HEK293 (cell line): Measurements from ENCODE around the gene TRIM28.

Experiments
- CTCF ChIA-PET: fragments of 350-600 bp; formaldehyde crosslinking; extraction: SDS; loops from one replicate; lab custom pipeline; 2021; ENCODE audit warnings: antibody characterized with exemption; lab: Yijun Ruan, JAX
- POLR2A ChIA-PET: fragments of 300-600 bp; formaldehyde crosslinking; extraction: SDS; loops from one replicate; lab custom pipeline; 2020; ENCODE audit warnings: antibody characterized with exemption, inconsistent platforms; lab: Yijun Ruan, JAX
- H3K27ac ChIP-seq: fragments of 200-500 bp; sonication (Bioruptor generic); 2 replicates; pipeline ENCODE4 v1.5.1; 2014; ENCODE audit warnings: low read depth, low read length, control low read depth, inconsistent platforms; ENCODE audit errors: extremely low read depth
- H3K36me3 ChIP-seq, 2 experiments: fragments of 200-500 bp in 1 of 2; sonication (Bioruptor generic) in 1 of 2; 1 replicate in 1 of 2; 2 replicates in 1 of 2; pipeline ENCODE4 v1.5.1; 2014 to 2017; ENCODE audit warnings: inconsistent platforms in 2 of 2, low read length in 2 of 2; ENCODE audit not compliant: control insufficient read depth in 2 of 2, insufficient read depth in 1 of 2
- H3K4me1 ChIP-seq: fragments of 200-500 bp; sonication (Bioruptor generic); 2 replicates; pipeline ENCODE4 v1.5.1; 2014; ENCODE audit warnings: mild to moderate bottlenecking, low read length, inconsistent platforms; ENCODE audit not compliant: control insufficient read depth, insufficient read depth
- H3K4me3 ChIP-seq: 2 replicates; pipeline ENCODE4 v1.5.1; 2011; ENCODE audit warnings: low read depth, mild to moderate bottlenecking, control low read depth, low read length, moderate library complexity
- H3K9me3 ChIP-seq: fragments of 200-500 bp; sonication (Bioruptor generic); 2 replicates; pipeline ENCODE4 v1.5.1; 2014; ENCODE audit warnings: low read depth, low read length, inconsistent platforms; ENCODE audit not compliant: control insufficient read depth, insufficient read depth
- HOXD13 ChIP-seq: sonication (generic); formaldehyde crosslinking; IDR thresholded peaks from 2 replicates; pipeline ENCODE4 v1.8.0; 2022; ENCODE audit warnings: missing genetic modification reagents, borderline replicate concordance
- KLF17 ChIP-seq: fragments of 450-650 bp; formaldehyde crosslinking; IDR thresholded peaks from 2 replicates; pipeline ENCODE4 v1.5.1; 2016; ENCODE audit warnings: missing biosample characterization, missing genetic modification characterization
- MYNN ChIP-seq: fragments of 450-650 bp; formaldehyde crosslinking; IDR thresholded peaks from 2 replicates; pipeline ENCODE4 v1.5.1; 2016; ENCODE audit warnings: missing biosample characterization, missing genetic modification characterization, borderline replicate concordance
- PATZ1 ChIP-seq: fragments of 450-650 bp; formaldehyde crosslinking; IDR thresholded peaks from 2 replicates; pipeline ENCODE4 v1.5.1; 2016; ENCODE audit warnings: missing biosample characterization, missing genetic modification characterization
- PRDM1 ChIP-seq: fragments of 450-650 bp; formaldehyde crosslinking; IDR thresholded peaks from 2 replicates; pipeline ENCODE4; 2016; ENCODE audit warnings: missing biosample characterization, missing genetic modification characterization
- SP2 ChIP-seq: fragments of 450-650 bp; formaldehyde crosslinking; IDR thresholded peaks from 2 replicates; pipeline ENCODE4 v1.5.1; 2016; ENCODE audit warnings: missing biosample characterization, missing genetic modification characterization
- ZNF114 ChIP-seq: fragments of 450-650 bp; formaldehyde crosslinking; IDR thresholded peaks from 2 replicates; pipeline ENCODE4 v1.5.0; 2017; ENCODE audit warnings: missing biosample characterization, missing genetic modification characterization
- ZNF311 ChIP-seq: fragments of 450-650 bp; formaldehyde crosslinking; IDR thresholded peaks from 2 replicates; pipeline ENCODE4 v1.5.1; 2017; ENCODE audit warnings: missing biosample characterization, missing genetic modification characterization, borderline replicate concordance
- ZNF362 ChIP-seq: fragments of 450-650 bp; formaldehyde crosslinking; IDR thresholded peaks from 2 replicates; pipeline ENCODE4 v1.5.1; 2016; ENCODE audit warnings: missing biosample characterization, missing genetic modification characterization
- ZNF513 ChIP-seq: fragments of 450-650 bp; IDR thresholded peaks from 2 replicates; pipeline ENCODE4 v1.5.1; 2018; ENCODE audit warnings: missing biosample characterization, missing genetic modification characterization
- ZNF555 ChIP-seq: fragments of 450-650 bp; formaldehyde crosslinking; conservative IDR thresholded peaks from 2 replicates; pipeline ENCODE4 v1.5.1; 2017; ENCODE audit warnings: missing biosample characterization, mild to moderate bottlenecking, missing genetic modification characterization, inconsistent platforms
- ZNF560 ChIP-seq: fragments of 450-650 bp; formaldehyde crosslinking; IDR thresholded peaks from 2 replicates; pipeline ENCODE4 v1.5.1; 2017; ENCODE audit warnings: missing biosample characterization, missing genetic modification characterization, borderline replicate concordance
- ZNF624 ChIP-seq: fragments of 450-650 bp; formaldehyde crosslinking; IDR thresholded peaks from 2 replicates; pipeline ENCODE4 v1.5.1; 2017; ENCODE audit warnings: missing biosample characterization, missing genetic modification characterization
- TF ChIP-seq, protein P1 (sequence below): fragments of 450-650 bp; formaldehyde crosslinking; IDR thresholded peaks from 2 replicates; pipeline ENCODE4 v1.5.1; 2017; ENCODE audit warnings: missing biosample characterization, mild to moderate bottlenecking, missing genetic modification characterization, moderate library complexity
- TF ChIP-seq, protein P2 (sequence below): fragments of 450-650 bp; formaldehyde crosslinking; IDR thresholded peaks from 2 replicates; pipeline ENCODE4 v1.5.1; 2016; ENCODE audit warnings: missing biosample characterization, missing genetic modification characterization

The TRIM28 gene

GRCh38 chr19:58568453-58569130 is 24.7 kb downstream of the TRIM28 start:
- no peak overlapping the region for H3K4me3 ChIP-seq
- ChIA-PET CTCF (interaction anchor here (0.8 to 1.3 kb wide), 3 partner anchors 12 to 50 kb away, joined by 3 to 4 read pairs (median 4); no protein-coding TSS in a partner anchor), POLR2A (interaction anchor here (1.4 to 4.9 kb wide), 3 partner anchors 9 to 25 kb away, joined by 4 to 28 read pairs (median 5); no protein-coding TSS in a partner anchor)
- peaks cover 7 to 40% of the 10 kb centered on the region in 2 experiments; a peak in 2 of 3 replicates for H3K36me3 ChIP-seq
- no peaks in the 10 kb centered on the region for H3K9me3 ChIP-seq
- TF ChIP-seq ZNF560 = no peak
- no peak for TF ChIP-seq ZNF555 (tag by site-specific recombination)
- TF ChIP-seq MYNN (tag by site-specific recombination) = no peak
- no peak for TF ChIP-seq ZNF311 (tag by site-specific recombination)
- TF ChIP-seq ZNF513 = no peak
- TF ChIP-seq, all 188 proteins: peak for 0
- Histone ChIP-seq H3K4me1 (no peaks in the 10 kb centered on the region), H3K27ac (no peak overlapping the region; the same call in 1 of the 2 replicates)

DNA sequence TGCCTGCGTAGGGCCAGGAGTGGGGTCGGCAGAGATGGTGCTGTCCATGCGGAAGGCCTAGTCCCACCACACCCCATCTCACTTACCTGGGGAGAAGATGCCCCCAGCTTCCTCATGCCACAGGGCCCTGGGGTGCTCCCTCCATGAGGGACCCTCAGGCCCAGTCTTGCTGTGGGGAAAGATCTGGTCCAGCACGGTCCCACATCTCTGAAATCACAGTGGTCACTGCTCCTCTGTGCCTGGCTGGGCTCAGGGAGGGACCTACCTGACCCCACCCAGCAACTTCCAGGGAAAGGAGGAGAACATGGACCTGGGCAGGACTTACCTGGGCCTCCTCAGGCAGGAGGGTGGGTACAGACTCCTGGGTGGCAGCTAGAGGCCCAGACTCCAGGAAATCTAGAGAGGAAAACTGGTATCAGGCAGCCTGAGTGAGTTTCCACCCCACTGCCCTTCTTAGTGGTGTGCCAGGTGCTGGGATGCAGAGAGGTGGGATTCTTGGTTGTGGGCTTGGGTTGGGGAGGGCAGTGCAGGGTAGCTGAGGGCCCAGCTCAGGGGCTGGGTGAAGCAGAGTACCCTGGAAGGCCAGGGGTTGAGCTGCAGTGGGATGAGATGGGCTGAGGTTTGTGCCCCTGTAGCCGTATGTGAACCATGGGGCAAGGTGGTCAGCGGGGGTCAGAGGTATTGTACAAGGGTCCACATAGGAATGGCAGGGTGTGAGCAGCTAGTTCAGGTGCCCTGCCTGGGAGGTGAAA is 25.5 kb downstream of the TRIM28 start:
- CTCF ChIA-PET = no interaction called here
- POLR2A ChIA-PET = interaction anchor here (1.0 to 4.9 kb wide), 2 partner anchors 10 to 15 kb away, joined by 4 to 28 read pairs; partner anchors contain the start of gene CHMP2A
- Histone ChIP-seq H3K27ac (no peak overlapping the region; the same call in 1 of the 2 replicates), H3K4me1 (peaks cover 4% of the 10 kb centered on the region), H3K9me3 (no peaks in the 10 kb centered on the region), H3K36me3 (peaks cover 7 to 40% of the 10 kb centered on the region in 2 experiments; a peak in 2 of 3 replicates), H3K4me3 (no peak overlapping the region)
- TF ChIP-seq, protein P1, sequence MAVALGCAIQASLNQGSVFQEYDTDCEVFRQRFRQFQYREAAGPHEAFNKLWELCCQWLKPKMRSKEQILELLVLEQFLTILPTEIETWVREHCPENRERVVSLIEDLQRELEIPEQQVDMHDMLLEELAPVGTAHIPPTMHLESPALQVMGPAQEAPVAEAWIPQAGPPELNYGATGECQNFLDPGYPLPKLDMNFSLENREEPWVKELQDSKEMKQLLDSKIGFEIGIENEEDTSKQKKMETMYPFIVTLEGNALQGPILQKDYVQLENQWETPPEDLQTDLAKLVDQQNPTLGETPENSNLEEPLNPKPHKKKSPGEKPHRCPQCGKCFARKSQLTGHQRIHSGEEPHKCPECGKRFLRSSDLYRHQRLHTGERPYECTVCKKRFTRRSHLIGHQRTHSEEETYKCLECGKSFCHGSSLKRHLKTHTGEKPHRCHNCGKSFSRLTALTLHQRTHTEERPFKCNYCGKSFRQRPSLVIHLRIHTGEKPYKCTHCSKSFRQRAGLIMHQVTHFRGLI (tag by site-specific recombination) = no peak

GRCh38 chr19:58569943-58570670 is 26.2 kb downstream of the TRIM28 start:
- peaks cover 8% of the 10 kb centered on the region for H3K4me1 ChIP-seq
- no peak overlapping the region for H3K4me3 ChIP-seq
- no peak overlapping the region for H3K27ac ChIP-seq
- peaks cover 7 to 40% of the 10 kb centered on the region in 2 experiments; a peak in 2 of 3 replicates for H3K36me3 ChIP-seq
- no peaks in the 10 kb centered on the region for H3K9me3 ChIP-seq
- ChIA-PET CTCF (no interaction called here), POLR2A (interaction anchor here (0.9 to 4.9 kb wide), 5 partner anchors 8 to 50 kb away, joined by 3 to 28 read pairs (median 19); partner anchors contain the start of genes CHMP2A and ZBTB45)
- TF ChIP-seq ZNF362 (no peak), HOXD13 (no peak), ZNF624 (tag by site-specific recombination) (no peak), PRDM1 (no peak), SP2 (tag by site-specific recombination) (no peak), KLF17 (tag by site-specific recombination) (no peak), ZNF114 (tag by site-specific recombination) (no peak), PATZ1 (tag by site-specific recombination) (no peak)
- TF ChIP-seq, protein P2, sequence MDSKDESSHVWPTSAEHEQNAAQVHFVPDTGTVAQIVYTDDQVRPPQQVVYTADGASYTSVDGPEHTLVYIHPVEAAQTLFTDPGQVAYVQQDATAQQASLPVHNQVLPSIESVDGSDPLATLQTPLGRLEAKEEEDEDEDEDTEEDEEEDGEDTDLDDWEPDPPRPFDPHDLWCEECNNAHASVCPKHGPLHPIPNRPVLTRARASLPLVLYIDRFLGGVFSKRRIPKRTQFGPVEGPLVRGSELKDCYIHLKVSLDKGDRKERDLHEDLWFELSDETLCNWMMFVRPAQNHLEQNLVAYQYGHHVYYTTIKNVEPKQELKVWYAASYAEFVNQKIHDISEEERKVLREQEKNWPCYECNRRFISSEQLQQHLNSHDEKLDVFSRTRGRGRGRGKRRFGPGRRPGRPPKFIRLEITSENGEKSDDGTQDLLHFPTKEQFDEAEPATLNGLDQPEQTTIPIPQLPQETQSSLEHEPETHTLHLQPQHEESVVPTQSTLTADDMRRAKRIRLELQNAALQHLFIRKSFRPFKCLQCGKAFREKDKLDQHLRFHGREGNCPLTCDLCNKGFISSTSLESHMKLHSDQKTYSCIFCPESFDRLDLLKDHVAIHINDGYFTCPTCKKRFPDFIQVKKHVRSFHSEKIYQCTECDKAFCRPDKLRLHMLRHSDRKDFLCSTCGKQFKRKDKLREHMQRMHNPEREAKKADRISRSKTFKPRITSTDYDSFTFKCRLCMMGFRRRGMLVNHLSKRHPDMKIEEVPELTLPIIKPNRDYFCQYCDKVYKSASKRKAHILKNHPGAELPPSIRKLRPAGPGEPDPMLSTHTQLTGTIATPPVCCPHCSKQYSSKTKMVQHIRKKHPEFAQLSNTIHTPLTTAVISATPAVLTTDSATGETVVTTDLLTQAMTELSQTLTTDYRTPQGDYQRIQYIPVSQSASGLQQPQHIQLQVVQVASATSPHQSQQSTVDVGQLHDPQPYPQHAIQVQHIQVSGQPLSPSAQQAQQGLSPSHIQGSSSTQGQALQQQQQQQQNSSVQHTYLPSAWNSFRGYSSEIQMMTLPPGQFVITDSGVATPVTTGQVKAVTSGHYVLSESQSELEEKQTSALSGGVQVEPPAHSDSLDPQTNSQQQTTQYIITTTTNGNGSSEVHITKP (tag by site-specific recombination) = no peak
